B cell (primary cell): ENCODE data around the gene B3GLCT.

Experiments
- EZH2 ChIP-seq: IDR thresholded peaks from 2 replicates; pipeline ENCODE4 v1.6.1; 2012; ENCODE audit warnings: borderline replicate concordance, low read depth, mild to moderate bottlenecking, moderate library complexity, low read length; ENCODE audit not compliant: insufficient read depth, poor library complexity, severe bottlenecking
- TF ChIP-seq, protein P1 (sequence below): fragments of 200-600 bp; IDR thresholded peaks from one replicate; pipeline ENCODE4 v1.8.0; 2022; ENCODE audit warnings: antibody characterized with exemption, mild to moderate bottlenecking

DNA sequence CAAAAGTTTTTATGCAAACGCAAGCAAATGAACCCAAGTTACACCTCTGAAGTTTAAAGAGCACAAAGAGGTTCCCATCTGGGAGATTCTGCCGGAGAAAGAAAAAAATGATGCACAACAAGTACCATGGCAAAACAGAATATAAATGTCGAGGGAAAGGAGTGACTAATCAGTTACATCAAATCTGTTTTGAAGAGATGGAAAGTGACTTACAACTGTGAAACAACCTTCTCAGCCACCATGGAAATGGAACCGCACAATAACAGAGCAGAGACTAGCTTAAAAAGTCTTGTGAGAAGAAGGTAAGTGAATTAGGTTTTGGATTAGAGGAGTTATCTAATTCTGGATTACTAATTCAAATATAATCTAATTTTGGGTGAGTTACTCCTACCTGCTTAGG is 40.5 kb upstream of the B3GLCT start:
- TF ChIP-seq, protein P1, sequence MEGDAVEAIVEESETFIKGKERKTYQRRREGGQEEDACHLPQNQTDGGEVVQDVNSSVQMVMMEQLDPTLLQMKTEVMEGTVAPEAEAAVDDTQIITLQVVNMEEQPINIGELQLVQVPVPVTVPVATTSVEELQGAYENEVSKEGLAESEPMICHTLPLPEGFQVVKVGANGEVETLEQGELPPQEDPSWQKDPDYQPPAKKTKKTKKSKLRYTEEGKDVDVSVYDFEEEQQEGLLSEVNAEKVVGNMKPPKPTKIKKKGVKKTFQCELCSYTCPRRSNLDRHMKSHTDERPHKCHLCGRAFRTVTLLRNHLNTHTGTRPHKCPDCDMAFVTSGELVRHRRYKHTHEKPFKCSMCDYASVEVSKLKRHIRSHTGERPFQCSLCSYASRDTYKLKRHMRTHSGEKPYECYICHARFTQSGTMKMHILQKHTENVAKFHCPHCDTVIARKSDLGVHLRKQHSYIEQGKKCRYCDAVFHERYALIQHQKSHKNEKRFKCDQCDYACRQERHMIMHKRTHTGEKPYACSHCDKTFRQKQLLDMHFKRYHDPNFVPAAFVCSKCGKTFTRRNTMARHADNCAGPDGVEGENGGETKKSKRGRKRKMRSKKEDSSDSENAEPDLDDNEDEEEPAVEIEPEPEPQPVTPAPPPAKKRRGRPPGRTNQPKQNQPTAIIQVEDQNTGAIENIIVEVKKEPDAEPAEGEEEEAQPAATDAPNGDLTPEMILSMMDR, result no peak
- TF ChIP-seq EZH2, result no peak
